NCI-H2227 (cell line): Measurements from ENCODE around the gene RHBDD1.

ENCODE experiments used
- DNase-seq: peaks from one replicate; lab custom pipeline; 2025; ENCODE audit not compliant: unreplicated experiment; lab: John Stamatoyannopoulos, UW

Gene RHBDD1

DNA sequence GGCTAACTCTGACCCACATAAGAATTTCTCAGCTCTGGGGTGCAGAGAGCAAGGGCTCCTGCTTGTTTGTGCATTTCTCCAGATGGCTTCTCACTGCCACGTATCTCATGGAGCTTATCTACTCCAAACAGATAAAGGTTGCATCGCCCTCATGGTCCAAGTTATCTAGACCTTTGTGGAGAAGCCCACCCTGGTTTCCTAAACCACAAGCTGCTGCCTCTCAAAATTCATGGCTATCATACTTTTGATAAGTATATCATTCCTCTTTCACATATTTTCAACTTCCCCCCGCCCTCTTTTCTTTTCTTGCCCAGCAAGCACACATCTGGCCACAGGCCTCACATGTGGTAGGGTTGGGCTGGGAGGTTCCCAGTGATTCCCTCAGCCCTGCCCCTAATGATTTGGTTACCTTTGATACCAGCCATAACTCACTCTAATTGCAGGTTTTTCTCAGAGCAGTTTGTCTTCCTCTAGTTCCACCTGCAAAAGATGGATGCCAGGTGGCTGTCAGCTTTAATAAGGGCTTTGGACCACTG, 146.0 kb downstream of the RHBDD1 start:
- DNase-seq = peak; percentile 58

DNA sequence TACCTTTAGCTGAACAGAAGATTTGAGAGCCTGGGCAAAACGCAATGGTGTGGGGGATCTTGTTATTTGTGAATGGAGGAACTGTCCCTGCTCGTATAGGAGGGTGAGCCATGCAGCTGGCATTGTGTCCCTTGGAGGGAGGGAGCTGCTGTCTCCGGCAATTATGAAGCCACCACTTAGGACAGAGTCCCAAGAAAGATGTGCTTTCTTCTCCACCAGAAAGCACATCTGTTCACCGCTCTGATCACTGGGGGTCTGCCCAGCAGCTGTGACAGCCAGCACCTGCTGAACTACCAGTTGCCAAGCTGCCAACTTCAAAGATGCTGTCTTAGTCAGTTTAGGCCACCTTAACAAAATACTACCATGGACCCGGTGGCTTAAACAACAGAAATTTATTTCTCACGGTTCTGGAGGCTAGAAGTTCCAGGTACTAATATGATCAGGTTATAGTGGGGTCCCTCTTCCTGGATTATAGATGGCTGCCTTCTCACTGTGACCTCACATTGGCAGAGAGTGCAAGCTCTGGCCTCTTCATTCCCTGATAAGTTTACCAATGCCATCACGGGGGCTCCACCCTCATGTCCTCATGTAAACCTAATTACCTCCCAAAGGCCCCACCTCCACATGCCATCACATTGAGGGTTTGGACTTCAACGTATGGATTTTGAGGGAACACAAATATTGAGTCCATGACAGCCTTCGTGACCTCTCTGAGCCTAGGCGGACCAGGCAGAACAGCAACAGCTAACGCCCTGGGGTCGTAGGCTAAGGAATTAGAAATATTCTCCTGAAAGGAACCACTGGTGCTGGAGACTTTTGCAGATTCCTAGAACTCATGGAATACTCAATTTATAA, 148.3 kb downstream of the RHBDD1 start:
- no peak for DNase-seq

DNA sequence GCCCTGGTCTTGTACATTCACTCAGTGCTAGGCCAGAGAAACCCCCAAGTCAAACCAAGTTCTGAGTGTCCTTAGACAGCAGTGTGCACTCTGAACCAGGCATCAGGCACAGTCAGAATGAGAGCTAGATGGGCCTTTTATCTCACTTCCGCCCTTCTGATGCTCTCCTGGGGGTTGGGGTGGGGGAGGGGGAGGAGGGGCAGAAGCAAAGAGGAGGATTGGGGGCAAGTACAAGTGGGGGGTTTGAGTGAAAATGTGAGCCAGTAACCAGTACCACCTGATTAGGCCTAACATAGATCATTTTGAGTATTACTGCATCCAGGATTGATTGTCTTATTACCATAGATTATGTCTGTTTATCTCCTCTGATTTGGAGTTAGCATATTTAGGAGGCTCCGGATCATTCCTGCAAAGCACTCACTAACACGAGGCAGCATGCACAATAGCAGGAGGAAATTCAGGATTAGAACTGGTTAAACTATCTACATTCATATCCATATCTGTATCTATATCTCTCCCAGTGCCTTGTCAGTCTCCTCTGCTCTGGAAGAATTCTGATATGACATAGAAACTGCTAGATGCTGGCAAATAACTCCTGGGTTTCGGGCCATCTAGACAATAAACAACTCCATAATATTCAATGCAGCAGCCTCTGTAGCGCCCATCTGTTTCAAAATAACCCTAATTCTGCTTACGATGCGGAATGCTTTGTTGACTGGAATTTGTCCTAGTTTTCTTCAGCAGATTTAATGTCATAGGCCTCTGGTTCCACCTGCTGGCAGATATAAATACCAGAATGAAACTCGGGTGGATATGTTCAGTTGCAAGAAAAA, 149.1 kb downstream of the RHBDD1 start:
- peak; percentile 82 for DNase-seq

DNA sequence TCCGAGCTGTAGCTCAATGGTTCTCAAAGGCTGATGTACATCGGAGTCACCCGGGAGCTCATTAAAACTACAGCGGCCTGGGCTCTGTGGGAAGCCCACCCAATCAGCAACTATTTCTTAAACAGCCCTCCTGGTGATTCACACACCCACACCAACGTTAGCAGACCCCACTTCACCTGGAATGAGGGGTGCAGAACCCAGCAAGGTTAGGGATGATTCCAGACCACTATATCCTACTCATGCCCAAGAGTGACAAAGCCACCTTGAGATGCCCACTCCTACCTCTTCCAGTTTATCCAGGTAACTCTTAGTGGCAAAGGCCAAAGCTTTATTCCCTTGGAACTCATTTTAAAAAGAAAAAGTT, 149.7 kb downstream of the RHBDD1 start:
- DNase-seq = no peak

DNA sequence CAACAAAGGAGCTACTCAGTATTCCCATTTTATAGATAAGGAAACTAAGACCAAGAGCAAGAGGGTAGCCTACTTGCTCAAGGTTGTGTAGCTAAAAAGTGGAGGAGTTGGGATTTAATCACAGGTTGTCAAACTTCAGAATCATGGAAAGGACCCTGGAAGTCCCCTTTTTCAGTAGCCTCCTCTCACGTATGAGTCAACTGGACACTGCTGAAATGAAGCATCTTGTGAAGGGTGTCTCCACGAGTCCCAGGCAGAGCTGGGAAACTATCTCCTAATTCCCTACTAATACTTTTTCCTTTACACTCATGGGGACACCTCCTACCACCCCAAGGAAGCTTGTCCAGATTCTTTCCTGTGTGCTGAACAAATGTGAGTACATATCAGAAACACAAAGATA, 155.8 kb downstream of the RHBDD1 start:
- no peak for DNase-seq

DNA sequence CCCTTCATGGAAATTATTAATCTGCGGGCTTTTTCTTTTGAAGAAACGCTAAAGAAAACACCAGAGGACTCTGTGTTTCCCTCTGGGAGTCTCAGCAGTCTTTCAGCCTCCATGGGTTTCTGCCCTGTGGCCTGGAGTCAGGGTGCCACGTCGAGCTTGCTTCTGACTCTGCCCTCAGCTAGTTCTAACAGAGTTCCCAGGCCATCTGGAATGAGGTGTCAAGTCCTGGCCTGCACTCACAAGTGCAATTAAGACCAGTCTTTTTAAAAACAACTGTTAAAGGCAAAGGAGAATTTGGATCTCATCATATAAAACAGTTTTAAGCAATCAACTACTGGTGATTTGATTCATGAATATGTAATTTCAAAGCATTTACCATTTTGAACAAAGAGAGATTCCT, 157.3 kb downstream of the RHBDD1 start:
- no peak for DNase-seq

DNA sequence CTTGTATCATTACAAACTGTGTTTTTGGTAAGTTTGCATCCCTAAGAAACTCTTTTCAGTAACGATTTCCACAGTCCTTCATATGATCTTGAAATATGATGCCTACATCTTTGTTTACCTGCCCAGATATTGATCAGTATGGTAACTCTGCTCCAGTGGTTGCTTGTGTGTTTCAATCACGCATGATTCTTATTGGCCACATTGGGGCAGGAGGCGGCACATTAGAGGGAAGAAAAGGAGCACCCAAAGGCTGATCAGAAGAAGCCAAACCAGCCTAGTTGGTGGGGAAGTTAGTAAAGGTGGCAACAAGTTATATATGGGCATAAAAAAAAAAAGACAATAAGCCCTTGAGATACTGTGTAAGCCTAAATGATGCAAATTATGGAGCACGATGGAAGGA, 158.9 kb downstream of the RHBDD1 start:
- peak; percentile 12 for DNase-seq

DNA sequence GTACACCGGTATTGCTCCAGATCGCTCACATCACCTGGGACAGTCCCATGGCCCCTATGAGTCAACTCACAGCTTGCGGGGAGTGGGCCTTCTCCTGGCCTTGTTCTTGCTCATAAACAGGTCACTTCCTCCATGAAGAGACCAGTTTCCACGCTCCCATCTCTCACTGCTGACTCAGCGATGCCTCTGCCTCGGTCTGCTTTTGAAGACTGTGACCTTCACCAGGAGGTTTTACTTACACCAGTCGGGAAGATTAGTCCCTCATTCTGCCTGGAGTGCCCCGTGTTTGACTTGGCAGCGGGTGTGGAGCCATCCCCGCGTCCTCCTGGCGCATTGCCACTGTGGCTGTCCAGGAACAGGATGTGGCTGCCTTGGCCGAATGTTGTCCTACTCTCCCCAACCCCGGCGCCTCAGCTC, 159.8 kb downstream of the RHBDD1 start:
- no peak for DNase-seq

DNA sequence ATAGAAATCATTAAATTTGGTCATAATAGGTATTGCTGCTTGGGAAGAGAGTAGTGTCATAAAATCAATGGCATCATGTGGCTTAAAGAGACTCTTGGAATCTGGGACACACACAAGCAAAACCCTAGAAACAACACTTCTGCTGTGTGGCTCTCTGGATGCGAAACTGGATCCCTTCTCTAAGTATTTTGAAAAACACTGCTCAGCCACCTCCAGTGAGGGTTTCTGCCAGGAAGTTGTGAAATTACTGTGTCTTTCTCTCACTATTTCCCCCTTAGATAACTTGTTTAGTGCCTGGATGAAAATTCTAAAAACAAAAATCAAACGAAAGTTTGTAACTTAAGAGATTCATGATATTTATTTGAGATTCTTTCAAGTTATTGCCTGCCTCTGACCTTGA, 163.8 kb downstream of the RHBDD1 start:
- DNase-seq = no peak

DNA sequence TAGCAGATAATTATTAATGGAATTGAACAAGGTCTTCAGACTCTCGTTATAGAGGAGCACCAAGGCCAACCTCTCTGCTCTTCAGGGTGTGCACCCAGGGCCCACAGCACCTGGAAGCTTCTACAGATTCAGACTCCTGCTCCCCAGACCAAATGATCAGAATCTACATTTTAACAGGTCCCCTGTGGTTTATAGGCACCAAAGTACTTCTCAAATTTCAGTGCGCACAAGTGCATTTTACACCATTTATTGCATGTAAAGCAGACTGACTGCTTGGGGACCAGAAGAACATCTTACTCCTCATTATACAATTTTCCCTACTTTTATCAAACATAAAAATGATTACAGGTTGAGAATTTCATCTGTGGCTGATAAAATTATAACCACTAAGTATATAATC, 164.3 kb downstream of the RHBDD1 start:
- DNase-seq = no peak

DNA sequence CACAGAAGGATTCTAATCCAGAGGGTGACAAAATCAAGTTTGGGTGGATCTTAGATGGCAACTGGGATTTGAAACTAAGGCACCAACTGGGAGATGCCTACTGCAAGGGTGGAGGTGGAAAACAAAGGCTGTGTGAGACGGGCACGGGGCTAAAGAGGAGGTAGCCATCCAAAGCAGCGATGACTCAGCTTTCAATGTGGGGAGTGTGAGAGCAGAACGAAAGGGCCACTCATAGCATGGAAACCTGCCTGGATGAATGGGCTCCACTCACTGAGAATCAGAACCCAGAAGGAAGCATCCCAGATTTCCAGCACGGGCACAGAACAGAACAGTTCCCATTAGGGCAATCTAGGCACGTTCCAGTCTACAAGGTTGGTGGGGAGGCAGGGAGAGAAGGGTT, 168.6 kb downstream of the RHBDD1 start:
- DNase-seq = no peak

DNA sequence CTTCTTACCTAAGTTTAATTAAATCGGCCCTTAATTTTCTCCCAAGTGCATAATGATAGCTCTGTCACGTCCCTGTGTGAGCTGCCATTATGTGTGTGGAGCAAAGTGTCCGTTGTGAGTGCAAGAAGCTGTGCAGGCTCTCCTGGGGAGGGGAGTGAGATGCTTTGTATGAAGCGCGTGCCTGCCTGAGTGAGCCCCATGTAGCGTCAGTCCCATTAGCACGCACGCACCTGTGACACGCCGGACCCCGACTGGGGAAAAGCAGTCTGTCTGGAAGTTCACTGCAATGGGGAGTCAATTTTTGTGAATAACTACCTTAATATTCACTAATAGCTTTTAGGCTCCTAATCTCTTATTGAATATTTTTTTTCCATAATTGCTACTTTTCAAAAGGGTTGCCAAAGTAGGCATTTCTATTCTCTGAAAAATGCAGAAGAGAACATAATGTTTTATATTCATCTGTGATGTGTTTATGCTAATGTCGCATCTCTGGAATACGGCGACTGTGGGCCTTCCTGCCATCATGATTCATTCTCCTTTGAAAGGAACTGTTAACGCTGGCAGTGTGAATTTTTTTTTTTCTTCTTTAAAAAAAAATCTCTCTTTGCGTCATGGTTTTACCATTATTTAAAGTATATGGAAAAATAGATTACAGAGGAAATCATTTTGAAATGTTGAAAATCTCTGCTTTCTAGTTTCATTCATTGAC, 170.5 kb downstream of the RHBDD1 start:
- peak; percentile 68 for DNase-seq

DNA sequence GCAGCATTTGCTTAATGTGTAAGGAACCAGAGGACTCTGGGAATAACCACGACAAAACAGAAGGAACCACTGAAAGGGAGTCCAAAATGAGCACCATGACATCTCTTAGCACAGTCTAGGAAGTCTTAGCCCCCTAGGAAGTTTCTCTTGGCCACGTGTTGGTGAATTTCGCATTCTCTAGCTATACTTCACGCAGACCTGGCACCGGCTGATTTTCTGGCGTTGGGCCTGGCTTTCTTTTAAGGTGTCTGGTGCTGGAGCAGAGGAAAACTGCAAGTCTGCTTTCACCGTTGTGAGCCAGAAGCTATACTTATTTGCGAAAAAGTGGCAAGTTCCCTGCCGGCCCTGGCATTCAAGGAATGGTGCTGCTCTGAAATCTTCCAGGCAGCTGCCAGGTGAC, 171.3 kb downstream of the RHBDD1 start:
- no peak for DNase-seq

DNA sequence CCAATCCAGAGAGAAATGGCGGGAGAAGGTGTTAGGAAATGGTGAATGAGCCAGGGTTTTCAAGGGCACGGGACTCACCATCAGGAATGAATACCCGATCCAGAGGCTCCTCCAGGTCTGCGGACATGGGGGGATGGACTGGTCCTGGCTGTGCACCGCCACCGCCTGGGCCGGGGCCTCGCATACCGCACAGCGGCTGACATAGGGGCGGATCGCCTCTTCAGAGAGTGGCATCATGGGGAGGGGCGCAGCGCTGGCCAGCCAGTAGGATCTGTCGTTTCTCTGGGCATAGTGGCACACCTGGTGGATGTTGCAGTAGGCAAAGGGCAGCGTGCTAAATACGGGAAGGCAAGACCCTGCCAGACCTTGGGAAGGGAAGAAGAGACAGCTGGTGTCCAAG, 172.1 kb downstream of the RHBDD1 start:
- DNase-seq = no peak

DNA sequence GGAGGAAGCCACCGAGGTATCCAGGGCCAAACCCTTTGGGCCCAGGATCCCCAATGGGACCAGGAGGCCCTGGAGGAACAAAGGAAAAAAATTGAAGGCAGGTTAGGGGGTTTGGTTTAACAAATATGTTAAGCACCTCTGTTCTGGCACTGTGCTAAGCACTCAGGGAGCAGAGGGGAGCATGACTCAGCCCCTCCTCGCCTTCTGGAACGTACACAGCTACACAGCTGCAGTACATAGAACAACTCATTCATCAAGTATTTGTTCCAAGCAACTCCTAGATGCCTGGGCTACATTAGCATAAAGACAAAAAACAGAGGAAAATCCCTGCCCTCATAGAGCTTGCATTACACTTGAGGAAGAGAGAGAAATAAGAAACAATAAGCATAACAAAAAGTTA, 174.6 kb downstream of the RHBDD1 start:
- no peak for DNase-seq

DNA sequence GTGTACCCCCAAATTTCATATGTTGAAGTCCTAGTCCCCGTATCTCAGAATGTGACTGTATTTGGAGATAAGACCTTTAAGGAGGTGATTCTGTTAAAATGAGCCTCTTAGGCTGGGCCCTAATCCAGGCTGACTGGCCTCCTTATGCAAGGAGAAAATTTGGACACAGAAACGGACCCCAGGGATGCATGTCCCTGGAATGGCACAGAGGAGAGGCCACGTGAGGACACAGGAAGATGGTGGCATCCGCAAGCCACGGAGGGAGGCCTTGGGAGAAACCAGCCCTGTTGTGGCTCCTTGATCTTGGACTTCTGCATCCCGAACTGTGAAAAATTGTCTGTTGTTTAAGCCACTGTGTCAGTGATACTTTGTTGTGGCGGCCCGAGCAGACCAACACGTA, 177.5 kb downstream of the RHBDD1 start:
- no peak for DNase-seq

DNA sequence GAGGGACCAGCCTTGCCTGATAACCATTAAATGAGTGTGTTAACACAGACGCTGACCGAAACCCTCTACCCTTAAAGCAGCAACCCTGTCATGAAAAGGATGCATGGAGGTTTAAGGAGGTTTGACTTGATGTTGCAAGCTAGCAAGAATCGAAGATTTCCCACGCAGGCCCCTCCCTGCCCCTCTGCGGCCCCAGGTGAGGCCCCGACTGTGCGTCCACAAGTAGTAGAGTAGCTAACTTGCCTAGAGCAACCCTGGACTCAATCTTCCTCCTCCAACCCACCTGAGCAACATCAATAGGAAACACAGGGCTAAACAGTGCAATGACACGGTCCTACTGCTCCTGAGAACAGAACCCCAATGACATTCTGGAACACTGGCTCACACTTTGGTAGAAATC, 178.0 kb downstream of the RHBDD1 start:
- no peak for DNase-seq

DNA sequence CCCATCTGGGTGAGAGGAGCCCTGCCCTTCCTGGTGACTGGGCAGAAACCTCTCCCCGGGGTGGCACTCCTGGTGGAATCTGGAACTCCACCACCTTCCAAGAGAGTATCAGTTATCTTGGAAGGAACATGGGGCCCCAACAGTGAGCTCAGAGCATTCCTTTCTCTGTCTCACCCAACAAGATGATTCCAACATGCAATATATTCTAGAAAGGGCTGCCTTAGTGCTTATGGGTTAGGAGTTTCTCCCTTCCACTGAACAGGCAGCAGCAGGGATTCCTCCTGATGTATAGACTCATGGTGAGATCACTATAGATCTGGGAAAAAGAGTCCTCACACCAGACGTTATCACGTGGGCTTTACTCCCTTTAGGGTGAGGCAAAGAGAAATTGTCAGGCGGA, 181.0 kb downstream of the RHBDD1 start:
- DNase-seq = no peak

DNA sequence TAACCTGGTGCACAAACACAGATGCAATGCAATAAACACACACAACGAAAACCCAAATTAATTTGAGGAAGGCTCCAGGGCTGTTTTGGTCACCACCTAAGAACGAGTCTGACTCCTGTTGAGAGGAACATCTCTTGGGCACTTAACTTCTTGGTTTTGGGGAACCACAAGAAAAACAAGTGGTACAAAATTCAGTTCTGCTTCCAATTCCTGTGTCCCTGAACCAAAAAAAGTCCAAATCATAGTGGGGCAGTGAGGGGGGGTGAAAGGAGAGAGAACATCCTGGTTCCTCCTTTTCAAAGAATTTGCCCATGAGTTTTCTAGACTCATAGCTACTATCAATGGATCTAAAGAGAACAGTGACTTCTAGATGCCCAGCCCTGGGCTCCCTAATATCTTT, 184.6 kb downstream of the RHBDD1 start:
- no peak for DNase-seq

DNA sequence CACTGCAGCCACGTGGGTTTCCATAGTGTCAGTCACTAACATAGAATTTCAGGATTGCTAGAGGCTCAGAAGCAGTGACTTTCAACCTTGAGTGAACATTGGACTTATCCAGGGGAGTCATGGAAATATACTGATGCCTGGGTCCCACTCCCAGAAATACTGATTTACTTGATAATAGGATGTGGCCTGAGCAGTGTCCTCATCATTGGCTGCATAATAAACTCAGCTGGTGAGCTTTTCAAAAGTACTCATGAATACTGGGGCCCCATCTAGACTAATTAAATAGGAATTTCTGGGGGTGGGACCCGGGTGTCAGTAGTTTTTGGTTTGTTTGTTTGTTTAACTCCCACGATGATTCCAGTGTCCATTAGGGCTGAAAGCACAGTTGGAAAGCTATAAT, 186.8 kb downstream of the RHBDD1 start:
- DNase-seq = no peak

DNA sequence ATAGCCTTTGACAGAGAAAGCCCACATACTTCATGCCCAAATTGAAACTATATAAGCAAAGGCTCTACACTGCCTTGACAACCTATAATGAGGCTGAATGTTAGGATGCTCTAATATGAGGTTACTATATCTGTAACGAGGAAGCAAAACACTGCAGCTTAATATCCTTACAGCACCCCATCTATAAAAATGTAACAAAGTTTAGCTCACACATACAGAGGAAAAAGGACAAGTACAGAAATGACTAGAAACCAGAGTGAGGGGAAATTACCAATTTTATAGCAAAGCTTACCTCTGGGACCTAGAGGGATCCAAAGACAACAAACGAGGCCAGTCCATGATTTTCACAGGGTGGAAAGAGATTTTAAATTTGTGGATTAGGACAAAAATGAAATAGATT, 189.7 kb downstream of the RHBDD1 start:
- DNase-seq = no peak
